Activated naive CD4-positive, alpha-beta T cell treated with anti-CD3 and anti-CD28 coated beads, Interleukin-2, amount 50 U/mL, for 24 hours (primary cell): ENCODE results near the gene ZBTB7C.
"Not testable (repeated sequence)": the region's sequence is repeated elsewhere in the genome, so short reads cannot be mapped to it uniquely, and the experiment has no call there.

Experiments
- H3K27ac Mint-ChIP-seq: one replicate; pipeline ENCODE4 v1.8.0; 2021; ENCODE audit warnings: mild to moderate bottlenecking, mixed read lengths
- H3K27me3 Mint-ChIP-seq: one replicate; pipeline ENCODE4 v1.8.0; 2021; ENCODE audit warnings: mixed read lengths
- H3K36me3 Mint-ChIP-seq: one replicate; pipeline ENCODE4 v1.8.0; 2021; ENCODE audit warnings: mixed read lengths
- H3K4me1 Mint-ChIP-seq: one replicate; pipeline ENCODE4 v1.8.0; 2021; ENCODE audit warnings: mixed read lengths
- H3K4me3 Mint-ChIP-seq: one replicate; pipeline ENCODE4 v1.8.0; 2021; ENCODE audit warnings: mild to moderate bottlenecking, mixed read lengths
- H3K9me3 Mint-ChIP-seq: one replicate; pipeline ENCODE4 v1.8.0; 2021; ENCODE audit warnings: mixed read lengths

ZBTB7C gene

DNA sequence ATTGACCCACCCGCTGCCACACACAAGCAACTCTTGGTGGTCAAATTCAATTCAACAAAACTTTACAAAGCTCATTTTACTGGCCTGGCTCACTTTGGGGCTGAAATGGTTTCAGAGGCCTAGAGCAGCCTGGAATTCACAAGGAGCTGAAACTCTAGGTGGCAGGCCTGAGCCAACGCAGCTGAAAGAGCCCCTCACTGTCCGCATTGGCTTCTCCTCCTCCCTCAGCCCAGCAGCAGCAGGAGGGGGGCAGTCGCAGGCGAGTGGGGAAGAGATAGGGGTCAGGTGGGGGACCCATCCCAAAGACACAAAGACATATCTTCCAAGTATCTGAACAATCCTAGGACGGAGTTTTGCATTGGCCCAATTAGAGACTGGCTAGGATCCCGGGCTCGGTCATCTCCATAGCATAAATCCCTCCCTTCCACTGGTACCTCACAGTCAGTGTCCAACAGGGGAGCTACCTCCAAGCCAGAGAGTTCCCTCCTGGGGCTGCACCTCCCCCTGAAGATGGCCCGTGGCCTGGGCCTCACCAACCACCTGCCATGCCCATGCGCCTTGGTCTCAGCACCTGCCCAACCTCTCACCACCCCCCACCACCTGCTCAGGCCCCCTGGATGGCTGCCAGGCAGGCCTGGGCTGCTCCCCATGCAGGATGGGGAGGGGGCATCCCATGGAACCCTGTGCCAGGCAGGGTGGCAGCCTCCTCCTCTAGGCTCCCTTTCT lies 113.4 kb downstream of the ZBTB7C start:
- Mint-ChIP-seq H3K9me3 (no peaks in the 10 kb centered on the region), H3K36me3 (no peaks in the 10 kb centered on the region), H3K4me3 (no peak overlapping the region), H3K27ac (no peak overlapping the region), H3K27me3 (no peaks in the 10 kb centered on the region), H3K4me1 (peaks cover 5% of the 10 kb centered on the region)

DNA sequence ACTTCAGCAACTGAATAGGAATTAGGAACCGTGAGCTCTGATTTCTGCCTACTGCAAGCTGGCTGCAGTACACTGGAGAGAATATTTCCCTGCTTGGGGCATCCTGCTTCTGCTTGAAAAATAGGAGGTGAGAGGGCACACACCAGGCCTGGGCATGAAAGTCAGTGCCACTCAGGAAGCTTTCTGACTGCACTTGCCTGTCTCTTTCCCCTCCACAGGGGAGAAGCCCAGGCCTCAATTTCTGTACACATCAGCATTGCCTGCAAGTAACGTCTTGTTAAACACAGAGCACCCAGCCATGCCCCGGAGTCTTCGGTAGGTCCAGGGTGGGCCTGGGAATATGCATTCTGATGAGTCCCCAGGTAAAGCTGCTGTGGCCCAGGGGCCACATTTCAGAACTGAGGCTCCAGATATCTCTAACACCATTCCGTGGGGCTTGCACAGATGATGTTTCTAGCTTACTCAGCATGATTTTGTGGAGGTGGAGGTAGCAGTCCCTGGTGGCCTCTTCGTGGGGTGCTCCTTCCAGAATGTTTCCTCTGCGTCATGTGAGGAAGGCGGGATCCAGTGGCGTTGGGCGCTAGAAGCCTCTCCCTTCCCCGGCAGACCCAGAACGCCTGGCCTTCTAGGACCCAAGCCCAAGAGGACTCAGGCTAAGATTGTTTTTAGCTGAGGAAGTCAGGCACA lies 114.1 kb downstream of the ZBTB7C start:
- H3K4me3 Mint-ChIP-seq: no peak overlapping the region
- H3K4me1 Mint-ChIP-seq: no peaks in the 10 kb centered on the region
- H3K27ac Mint-ChIP-seq: no peak overlapping the region
- no peaks in the 10 kb centered on the region for H3K27me3 Mint-ChIP-seq
- no peaks in the 10 kb centered on the region for H3K9me3 Mint-ChIP-seq
- H3K36me3 Mint-ChIP-seq: no peaks in the 10 kb centered on the region

DNA sequence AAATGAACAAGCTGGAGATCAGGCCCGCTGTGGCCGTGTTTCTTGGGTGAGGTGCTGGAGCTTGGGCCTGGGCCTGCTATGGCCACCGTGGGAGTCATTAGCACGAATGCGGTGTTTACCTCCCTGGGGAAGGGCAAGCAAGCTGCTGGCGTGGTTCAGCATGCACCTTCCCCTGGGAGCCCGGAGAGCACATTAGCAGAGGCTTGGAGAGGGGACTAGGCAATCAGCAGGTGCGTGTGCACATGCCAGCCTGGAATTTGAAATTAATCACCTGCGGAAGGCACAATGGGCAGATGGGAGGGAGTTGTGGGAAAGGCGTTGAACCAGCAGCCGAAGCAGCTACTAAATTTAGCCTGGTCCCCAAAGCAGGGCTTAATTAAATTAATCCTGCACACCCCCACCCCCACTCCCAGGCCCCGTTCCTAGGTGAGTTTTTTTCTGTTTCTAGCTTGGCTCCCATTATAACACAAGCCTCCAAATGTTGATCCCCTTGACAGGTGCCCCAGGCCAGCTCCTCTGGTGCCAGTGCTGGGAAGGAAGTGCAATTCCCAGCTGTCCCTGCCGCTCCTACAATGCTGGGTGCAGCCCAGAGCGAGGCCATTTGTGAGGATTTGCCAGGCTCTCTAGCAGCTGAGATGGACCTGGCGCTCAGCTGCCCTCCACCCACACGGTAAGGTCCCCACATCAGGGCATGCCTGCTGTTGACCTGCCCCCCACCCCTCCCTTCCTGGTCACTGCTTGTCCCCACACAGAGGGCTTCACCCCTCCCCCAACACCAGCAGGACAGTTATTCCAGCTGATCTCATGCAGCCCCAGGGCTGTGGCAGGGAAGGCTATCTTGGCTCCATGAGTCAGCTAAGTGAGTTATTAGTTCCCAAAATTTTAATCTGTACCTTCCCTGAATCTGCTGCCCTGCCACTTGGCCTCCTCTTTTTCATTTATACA lies 115.0 kb downstream of the ZBTB7C start:
- Mint-ChIP-seq H3K9me3 (no peaks in the 10 kb centered on the region), H3K4me3 (no peak overlapping the region), H3K27me3 (no peaks in the 10 kb centered on the region), H3K4me1 (no peaks in the 10 kb centered on the region), H3K27ac (no peak overlapping the region), H3K36me3 (no peaks in the 10 kb centered on the region)

DNA sequence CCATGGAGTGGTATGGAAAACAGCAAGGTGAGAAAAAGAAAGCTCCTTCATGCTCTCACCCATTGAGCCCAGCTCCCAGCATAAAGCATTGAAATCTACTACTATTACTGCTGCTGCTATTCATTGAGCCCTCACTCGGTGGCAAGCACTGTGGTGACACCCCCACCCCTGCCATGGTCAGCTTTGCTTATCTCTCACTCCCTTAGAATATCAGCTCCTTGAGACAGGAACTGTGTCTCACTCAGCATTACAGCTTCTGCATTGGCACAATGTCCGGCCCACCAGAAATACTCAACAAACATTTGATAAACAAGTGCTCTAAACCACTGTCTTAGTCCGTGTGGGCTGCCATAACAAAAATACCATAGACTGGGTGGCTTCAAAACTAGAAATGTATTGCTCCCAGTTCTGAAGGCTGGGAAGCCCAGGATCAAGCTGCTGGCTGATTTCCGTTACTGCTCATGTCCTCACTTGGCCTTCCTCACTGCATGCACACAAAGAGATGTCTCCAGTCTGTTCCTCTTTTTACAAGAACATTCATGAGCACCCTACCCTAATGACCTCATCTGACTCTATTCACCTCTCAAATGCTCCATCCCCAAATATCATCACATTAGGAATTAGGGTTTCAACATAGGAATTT lies 116.3 kb downstream of the ZBTB7C start:
- Mint-ChIP-seq H3K9me3 (no peaks in the 10 kb centered on the region), H3K27me3 (no peaks in the 10 kb centered on the region), H3K4me1 (no peaks in the 10 kb centered on the region), H3K36me3 (no peaks in the 10 kb centered on the region), H3K4me3 (no peak overlapping the region), H3K27ac (no peak overlapping the region)

DNA sequence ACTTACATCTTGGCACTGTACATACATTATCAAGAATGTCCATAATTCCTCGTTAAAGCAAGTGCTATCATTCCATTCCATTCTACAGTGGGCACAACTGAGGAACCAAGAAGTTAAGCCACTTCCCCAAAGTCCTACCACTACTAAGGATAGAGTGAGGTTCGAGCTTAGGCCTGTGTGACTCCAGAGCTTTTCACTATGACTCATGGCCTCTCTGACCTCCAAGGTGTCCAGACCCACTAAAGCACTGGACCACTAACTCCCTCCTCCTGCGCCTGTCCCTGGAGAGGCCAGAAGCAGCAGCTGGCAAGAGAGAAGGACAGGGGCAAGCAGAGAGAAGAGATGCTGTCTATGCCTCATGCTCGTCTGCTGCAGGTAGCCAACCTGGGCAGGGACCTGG lies 117.0 kb downstream of the ZBTB7C start:
- H3K27ac Mint-ChIP-seq: no peak overlapping the region
- no peaks in the 10 kb centered on the region for H3K9me3 Mint-ChIP-seq
- H3K27me3 Mint-ChIP-seq: no peaks in the 10 kb centered on the region
- no peak overlapping the region for H3K4me3 Mint-ChIP-seq
- no peaks in the 10 kb centered on the region for H3K36me3 Mint-ChIP-seq
- H3K4me1 Mint-ChIP-seq: no peaks in the 10 kb centered on the region

DNA sequence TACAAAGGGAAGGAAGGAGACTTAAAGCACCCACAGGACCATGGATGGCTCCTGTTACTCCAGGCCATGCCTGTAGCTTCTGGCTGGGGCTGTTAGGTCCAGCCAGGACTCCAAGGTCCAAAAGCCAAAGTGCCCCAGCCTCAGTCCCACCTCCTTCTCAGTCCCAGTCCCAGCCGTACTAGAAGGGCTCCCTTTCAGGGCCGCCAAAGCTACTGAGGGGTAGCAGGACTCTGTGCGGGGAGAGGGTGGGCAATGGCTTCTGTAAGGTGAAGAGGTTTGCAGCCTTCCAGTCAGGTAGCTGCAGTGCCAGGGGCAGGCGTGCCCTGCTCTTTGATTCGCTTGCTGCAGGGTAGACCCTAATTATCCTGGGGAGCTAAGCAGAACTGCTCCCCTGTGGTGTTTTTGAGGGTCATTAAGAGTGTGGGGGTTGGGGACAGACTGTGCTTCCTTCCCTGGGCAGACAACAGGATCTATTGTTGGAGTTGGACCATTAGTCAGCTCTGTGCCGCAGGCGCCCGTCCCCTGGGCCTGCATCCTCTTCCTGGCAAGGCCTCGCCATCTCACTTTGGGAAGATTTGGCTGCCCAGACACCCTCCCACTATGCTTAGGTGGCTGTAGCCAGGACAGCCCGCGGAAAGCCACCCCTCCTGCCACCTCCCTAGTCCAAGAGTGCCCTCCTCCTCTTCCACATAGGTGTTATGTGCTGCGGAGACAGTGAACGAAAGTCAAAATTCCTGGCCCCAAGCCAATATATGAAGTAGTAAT lies 118.8 kb downstream of the ZBTB7C start:
- H3K36me3 Mint-ChIP-seq: no peaks in the 10 kb centered on the region
- H3K27me3 Mint-ChIP-seq: no peaks in the 10 kb centered on the region
- peaks cover 4% of the 10 kb centered on the region for H3K9me3 Mint-ChIP-seq
- H3K4me1 Mint-ChIP-seq: no peaks in the 10 kb centered on the region
- H3K27ac Mint-ChIP-seq: no peak overlapping the region
- no peak overlapping the region for H3K4me3 Mint-ChIP-seq

DNA sequence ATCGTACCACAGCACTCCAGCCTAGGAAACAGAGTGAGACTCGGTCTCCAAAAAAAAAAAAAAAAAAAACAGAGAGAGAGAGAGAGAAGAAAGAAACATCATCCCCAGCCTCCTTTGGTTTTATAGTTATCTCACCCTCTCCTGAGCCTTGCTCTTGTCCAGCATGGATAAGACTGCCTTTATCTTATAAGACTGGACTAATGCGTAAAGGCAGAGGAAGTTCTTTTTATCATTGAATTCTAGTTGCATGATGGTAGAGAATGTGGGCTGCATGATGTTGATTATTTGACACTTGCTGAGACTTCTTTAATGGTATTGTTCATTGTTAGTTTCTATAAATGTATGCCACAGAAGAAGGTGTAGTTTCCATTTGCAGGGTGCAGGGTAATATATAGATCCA lies 124.4 kb downstream of the ZBTB7C start:
- Mint-ChIP-seq H3K36me3 (no peaks in the 10 kb centered on the region), H3K4me3 (no peak overlapping the region), H3K4me1 (no peaks in the 10 kb centered on the region), H3K27me3 (peaks cover under 1% of the 10 kb centered on the region), H3K9me3 (peaks cover 12% of the 10 kb centered on the region), H3K27ac (no peak overlapping the region)

DNA sequence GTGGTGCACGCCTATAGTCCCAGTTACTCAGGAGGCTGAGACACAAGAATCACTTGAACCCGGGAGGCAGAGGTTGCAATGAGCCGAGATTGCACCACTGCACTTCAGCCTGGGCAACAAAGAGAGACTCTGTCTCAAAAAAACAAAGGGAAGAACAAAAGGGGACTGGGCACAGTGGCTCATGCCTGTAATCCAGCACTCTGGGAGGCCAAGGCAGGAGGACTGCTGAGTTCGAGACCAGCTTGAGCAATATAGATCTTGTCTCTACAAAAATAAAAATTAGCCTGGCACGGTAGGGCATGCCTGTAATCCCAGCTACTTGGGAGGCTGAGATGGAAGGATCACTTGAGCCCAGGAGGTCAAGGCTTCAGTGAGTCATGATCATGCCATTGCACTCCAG lies 125.2 kb downstream of the ZBTB7C start:
- not testable (repeated sequence) for H3K4me1 Mint-ChIP-seq, H3K4me3 Mint-ChIP-seq, H3K27me3 Mint-ChIP-seq, H3K36me3 Mint-ChIP-seq, H3K27ac Mint-ChIP-seq
- H3K9me3 Mint-ChIP-seq: peaks cover 12% of the 10 kb centered on the region

DNA sequence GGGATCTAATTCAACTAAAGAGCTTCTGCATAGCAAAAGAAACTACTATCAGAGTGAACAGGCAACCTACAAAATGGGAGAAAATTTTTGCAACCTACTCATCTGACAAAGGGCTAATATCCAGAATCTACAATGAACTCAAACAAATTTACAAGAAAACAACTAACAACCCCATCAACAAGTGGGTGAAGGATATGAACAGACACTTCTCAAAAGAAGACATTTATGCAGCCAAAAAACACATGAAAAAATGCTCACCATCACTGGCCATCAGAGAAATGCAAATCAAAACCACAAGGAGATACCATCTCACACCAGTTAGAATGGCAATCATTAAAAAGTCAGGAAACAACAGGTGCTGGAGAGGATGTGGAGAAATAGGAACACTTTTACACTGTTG lies 127.7 kb downstream of the ZBTB7C start:
- peaks cover 12% of the 10 kb centered on the region for H3K9me3 Mint-ChIP-seq
- H3K4me1 Mint-ChIP-seq: not testable (repeated sequence)

DNA sequence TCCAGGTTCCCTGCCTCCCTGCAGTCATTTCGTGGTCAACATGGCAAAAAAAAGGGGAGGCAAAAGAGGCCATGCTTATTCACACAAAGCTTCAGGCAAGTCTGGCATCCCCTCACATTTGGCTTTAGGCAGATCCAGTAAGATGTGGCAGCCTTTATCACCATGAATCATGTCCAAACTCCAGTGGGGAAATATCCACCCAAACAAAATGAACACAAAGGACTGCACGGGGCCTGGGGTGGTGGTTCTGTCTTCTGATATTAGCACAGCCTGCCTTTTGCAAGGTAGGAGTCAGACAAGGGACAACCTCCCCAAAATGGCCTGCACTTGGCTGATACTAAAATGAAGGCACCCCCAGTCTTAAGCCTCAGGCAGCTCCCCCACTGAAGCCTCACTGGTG lies 129.9 kb downstream of the ZBTB7C start:
- Mint-ChIP-seq H3K4me1 (no peaks in the 10 kb centered on the region), H3K36me3 (peaks cover 3% of the 10 kb centered on the region), H3K27ac (no peak overlapping the region), H3K27me3 (peaks cover 2% of the 10 kb centered on the region), H3K9me3 (no peaks in the 10 kb centered on the region), H3K4me3 (no peak overlapping the region)

More for the DNA sequence above, 127.7 kb downstream of the ZBTB7C start:
- not testable (repeated sequence) for H3K27me3 Mint-ChIP-seq, H3K36me3 Mint-ChIP-seq, H3K4me3 Mint-ChIP-seq, H3K27ac Mint-ChIP-seq

DNA sequence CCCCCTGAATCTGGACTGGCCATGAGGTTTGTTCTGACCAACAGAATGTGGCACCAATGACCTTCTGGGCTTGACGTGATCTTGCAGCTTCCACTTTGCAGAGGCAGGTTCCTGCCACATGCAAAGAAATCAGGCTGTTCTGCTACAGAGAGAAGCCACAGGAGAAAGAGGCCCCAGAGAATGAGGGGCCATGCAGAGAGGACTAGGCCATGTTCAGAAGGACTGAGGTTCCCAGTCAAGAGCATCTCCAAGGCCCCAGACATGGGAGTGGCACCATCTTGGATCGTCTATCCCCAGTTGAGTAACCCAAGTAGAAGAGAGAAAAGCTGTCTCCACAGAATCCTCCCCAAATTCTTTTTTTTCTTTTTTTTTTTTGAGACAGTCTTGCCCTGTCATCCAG lies 131.1 kb downstream of the ZBTB7C start:
- H3K4me3 Mint-ChIP-seq: no peak overlapping the region
- H3K9me3 Mint-ChIP-seq: no peaks in the 10 kb centered on the region
- peaks cover 2% of the 10 kb centered on the region for H3K27me3 Mint-ChIP-seq

DNA sequence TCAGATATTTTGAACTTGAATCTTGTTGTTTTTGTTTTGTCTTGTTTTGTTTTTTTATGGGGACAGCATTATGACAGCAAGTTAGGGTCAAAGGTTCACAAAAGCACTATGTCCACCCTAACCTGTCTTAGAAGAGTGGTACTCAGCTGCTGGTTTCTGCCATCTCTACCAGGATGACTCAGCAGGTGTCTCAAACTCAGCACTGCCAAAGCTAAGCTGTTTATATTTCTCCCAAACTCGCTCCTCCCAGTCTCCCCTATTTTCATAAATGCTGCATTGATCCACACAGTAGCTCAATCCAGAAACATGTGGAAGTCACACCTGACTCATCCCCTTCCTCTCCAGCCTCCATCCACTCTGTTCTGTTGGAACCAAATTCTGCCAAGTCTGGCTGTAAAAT lies 134.9 kb downstream of the ZBTB7C start:
- peaks cover 3% of the 10 kb centered on the region for H3K36me3 Mint-ChIP-seq

More for the DNA sequence above, 131.1 kb downstream of the ZBTB7C start:
- no peak overlapping the region for H3K27ac Mint-ChIP-seq
- H3K36me3 Mint-ChIP-seq: peaks cover 3% of the 10 kb centered on the region
- no peaks in the 10 kb centered on the region for H3K4me1 Mint-ChIP-seq

DNA sequence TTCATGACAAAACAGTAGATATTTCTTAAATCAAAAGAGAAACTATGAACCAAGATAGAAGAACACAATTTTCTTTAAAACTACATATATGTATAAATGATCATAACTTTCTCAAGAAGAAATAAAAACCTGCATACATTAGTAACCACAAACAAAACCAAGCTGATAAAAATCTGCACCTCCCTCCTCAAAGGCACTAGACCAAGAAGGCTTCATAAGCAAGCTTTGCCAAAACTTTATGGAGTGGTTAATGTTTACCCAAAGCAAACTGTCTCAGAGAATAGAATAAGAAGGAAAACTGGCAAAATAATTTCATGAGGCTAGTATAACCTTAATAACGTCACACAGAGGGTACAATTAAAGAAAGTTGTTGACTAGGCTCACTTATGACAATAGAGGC lies 138.3 kb downstream of the ZBTB7C start:
- no peak overlapping the region for H3K27ac Mint-ChIP-seq
- no peaks in the 10 kb centered on the region for H3K9me3 Mint-ChIP-seq
- H3K36me3 Mint-ChIP-seq: peaks cover 1% of the 10 kb centered on the region
- no peak overlapping the region for H3K4me3 Mint-ChIP-seq
- peaks cover 6% of the 10 kb centered on the region for H3K27me3 Mint-ChIP-seq
- H3K4me1 Mint-ChIP-seq: no peaks in the 10 kb centered on the region

More for the DNA sequence above, 134.9 kb downstream of the ZBTB7C start:
- no peaks in the 10 kb centered on the region for H3K4me1 Mint-ChIP-seq
- peaks cover 8% of the 10 kb centered on the region for H3K27me3 Mint-ChIP-seq
- no peak overlapping the region for H3K27ac Mint-ChIP-seq
- H3K9me3 Mint-ChIP-seq: no peaks in the 10 kb centered on the region
- no peak overlapping the region for H3K4me3 Mint-ChIP-seq

DNA sequence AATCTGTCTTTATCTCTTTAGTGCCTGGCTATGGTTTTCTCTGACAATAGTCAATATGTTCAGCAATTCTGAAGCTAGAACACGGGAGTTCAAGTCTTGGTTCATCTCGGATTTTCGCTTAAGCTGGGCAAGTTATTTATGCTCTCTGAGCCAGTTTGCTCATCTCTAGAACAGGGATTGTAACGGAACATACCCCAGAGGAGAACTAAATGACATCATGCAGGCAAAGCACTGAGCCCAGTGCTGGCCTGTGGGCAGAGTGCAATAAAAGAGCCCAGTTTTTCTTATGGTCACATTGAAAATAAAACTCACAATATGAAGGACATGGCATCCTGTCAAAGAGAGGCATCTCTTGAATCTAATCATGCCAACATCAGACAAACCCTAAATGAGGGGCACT lies 143.9 kb downstream of the ZBTB7C start:
- H3K4me3 Mint-ChIP-seq: no peak overlapping the region
- peaks cover 1% of the 10 kb centered on the region for H3K27me3 Mint-ChIP-seq
- no peaks in the 10 kb centered on the region for H3K4me1 Mint-ChIP-seq
- H3K36me3 Mint-ChIP-seq: no peaks in the 10 kb centered on the region
- H3K9me3 Mint-ChIP-seq: no peaks in the 10 kb centered on the region
- H3K27ac Mint-ChIP-seq: no peak overlapping the region
